Measurements from ENCODE around the gene PIEZO2. TPM values are rescaled to one million over a fixed set of nuclear protein-coding genes. Genes with fewer than 3 reads are reported as not detected.

PIEZO2 gene
- total RNA-seq, 6 experiments from 2014 or later = not detected

DNA sequence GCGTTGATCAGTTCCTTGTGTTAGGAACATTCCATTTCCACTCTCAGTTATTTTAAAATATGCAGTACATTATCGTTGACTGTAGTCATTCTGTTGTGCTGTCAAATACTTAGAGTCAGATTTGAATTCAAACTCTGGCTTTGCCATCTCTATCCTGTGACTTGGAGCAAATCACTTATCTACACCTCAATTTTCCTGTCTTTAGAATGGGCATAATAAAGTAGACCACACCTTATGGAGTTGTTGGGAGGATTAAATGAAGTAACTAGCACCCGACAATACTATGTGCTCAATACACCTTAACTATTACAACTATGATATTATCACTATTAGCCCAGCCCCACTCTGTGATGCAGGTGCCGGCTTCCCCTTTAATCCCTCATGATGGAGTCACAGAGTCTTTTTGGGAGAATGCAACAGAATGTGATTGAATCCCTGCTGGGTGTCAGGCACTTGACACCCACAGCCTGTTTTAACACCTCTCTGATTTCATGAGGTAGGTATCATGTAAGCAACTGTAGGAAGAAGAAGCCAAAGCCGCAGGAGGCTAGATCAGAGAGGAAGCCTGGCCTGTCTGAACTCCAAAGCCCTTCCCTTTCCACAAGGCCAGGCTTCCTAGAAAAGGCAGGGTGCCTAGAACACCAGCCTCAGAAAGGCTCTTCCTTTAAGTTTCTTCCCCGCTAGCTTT is 315.1 kb downstream of the PIEZO2 start:
- Mint-ChIP-seq H3K4me3 (no peak overlapping the region), H3K27me3 (ENCODE audit: insufficient read depth) (peaks cover 11% of the 10 kb centered on the region), H3K36me3 (ENCODE audit: low read depth) (no peaks in the 10 kb centered on the region), H3K4me1 (ENCODE audit: low read depth) (no peaks in the 10 kb centered on the region), H3K9me3 (no peaks in the 10 kb centered on the region), H3K27ac (no peak overlapping the region)
- no peak for DNase-seq
- TF ChIP-seq, protein P1, sequence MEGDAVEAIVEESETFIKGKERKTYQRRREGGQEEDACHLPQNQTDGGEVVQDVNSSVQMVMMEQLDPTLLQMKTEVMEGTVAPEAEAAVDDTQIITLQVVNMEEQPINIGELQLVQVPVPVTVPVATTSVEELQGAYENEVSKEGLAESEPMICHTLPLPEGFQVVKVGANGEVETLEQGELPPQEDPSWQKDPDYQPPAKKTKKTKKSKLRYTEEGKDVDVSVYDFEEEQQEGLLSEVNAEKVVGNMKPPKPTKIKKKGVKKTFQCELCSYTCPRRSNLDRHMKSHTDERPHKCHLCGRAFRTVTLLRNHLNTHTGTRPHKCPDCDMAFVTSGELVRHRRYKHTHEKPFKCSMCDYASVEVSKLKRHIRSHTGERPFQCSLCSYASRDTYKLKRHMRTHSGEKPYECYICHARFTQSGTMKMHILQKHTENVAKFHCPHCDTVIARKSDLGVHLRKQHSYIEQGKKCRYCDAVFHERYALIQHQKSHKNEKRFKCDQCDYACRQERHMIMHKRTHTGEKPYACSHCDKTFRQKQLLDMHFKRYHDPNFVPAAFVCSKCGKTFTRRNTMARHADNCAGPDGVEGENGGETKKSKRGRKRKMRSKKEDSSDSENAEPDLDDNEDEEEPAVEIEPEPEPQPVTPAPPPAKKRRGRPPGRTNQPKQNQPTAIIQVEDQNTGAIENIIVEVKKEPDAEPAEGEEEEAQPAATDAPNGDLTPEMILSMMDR (IDR thresholded peaks at IDR 0.05) = no peak

DNA sequence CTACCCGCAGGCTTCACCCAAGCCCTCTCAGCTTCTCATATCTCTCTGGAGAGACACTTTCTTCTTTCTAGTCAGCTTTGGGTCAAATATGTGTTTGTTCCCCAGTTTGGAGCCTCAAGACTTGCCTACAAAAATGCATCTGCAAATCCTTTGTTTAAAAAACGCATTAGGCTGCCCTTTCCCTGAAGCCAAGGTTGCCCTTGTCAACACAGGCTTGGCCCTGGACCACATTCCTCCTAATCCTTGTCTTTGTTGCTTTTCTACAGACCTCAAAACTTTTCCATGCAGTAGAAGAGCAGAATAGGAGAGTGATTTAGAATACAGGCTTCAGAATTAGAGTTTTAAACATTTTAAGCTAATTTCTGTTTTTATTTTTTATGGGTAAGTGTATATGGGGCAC is 315.7 kb downstream of the PIEZO2 start:
- H3K4me3 Mint-ChIP-seq = no peak overlapping the region
- TF ChIP-seq, protein P1 (IDR thresholded peaks at IDR 0.05) = no peak
- no peaks in the 10 kb centered on the region for H3K9me3 Mint-ChIP-seq
- H3K36me3 Mint-ChIP-seq (ENCODE audit: low read depth) = no peaks in the 10 kb centered on the region
- H3K27me3 Mint-ChIP-seq (ENCODE audit: insufficient read depth) = peaks cover 11% of the 10 kb centered on the region
- H3K27ac Mint-ChIP-seq = no peak overlapping the region
- no peaks in the 10 kb centered on the region for H3K4me1 Mint-ChIP-seq (ENCODE audit: low read depth)
- no peak for DNase-seq

DNA sequence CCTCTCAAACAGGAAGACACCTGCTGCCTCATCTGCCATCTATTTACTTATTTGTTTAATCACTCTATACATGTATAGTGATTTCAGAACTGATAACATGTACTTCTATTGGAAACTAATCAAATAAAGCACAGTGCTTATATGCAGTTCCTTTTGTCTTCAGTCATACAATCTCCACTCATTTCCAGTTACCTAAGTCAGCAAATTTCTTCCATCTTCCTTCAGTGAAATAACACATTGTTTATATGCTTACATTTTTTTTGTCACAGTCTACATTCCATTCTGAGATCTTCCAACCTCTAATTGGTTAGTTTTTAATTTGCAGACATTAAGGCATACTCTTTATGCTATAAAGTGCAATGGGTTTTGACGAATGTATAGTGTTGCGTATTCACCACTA is 323.0 kb downstream of the PIEZO2 start:
- Mint-ChIP-seq H3K27me3 (ENCODE audit: insufficient read depth) (peaks cover 6% of the 10 kb centered on the region), H3K27ac (no peak overlapping the region), H3K4me3 (no peak overlapping the region), H3K9me3 (no peaks in the 10 kb centered on the region), H3K4me1 (ENCODE audit: low read depth) (no peaks in the 10 kb centered on the region), H3K36me3 (ENCODE audit: low read depth) (no peaks in the 10 kb centered on the region)
- TF ChIP-seq, protein P1 (IDR thresholded peaks at IDR 0.05) = no peak
- no peak for DNase-seq

DNA sequence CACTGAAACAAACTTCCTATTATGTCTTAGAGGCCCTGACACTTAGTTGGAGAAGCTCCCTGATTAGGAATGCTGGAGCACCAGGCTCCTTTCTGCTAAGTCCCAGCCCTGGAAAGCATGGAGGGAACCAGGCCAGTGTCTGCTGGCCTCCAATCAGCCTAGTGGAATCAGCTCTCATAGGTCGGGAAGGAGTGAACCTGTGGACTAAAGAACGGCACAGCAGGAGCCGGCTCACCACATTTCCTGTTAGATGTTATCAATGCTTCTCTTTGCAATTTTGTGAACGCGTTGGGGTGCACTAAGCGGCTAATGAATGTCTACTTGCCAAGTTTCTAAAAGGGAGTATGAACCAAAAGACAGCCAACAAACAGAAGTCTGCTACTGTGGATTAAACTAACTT is 326.9 kb downstream of the PIEZO2 start:
- H3K4me1 Mint-ChIP-seq (ENCODE audit: low read depth) = no peaks in the 10 kb centered on the region
- DNase-seq = no peak
- no peak overlapping the region for H3K4me3 Mint-ChIP-seq
- H3K27ac Mint-ChIP-seq = no peak overlapping the region
- peaks cover 4% of the 10 kb centered on the region; the same call in 1 of the 2 replicates for H3K9me3 Mint-ChIP-seq
- H3K36me3 Mint-ChIP-seq (ENCODE audit: low read depth) = no peaks in the 10 kb centered on the region
- H3K27me3 Mint-ChIP-seq (ENCODE audit: insufficient read depth) = peaks cover 2% of the 10 kb centered on the region
- TF ChIP-seq, protein P1 (IDR thresholded peaks at IDR 0.05) = no peak

DNA sequence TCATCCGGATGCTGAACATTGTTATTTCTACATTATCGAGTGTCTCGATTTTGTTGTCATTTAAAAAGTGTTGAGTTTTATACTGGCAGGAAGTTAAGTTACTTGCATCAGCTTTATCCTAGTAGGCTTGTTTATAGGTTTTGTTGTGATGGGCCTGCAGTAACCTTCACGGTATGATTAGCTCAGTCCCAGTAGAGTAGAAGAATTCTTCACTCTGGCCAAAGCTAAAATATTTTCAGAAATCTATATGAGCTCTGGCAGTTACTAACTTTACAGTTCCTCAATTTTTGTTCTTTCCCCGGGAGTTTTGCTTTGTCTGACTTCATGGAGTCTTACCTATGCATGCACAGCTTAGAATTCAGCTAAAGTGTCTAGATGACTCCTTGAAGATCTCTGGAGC is 328.7 kb downstream of the PIEZO2 start:
- H3K9me3 Mint-ChIP-seq = peaks cover 4% of the 10 kb centered on the region; the same call in 1 of the 2 replicates
- no peak for DNase-seq
- no peak overlapping the region for H3K27ac Mint-ChIP-seq
- peaks cover 2% of the 10 kb centered on the region for H3K27me3 Mint-ChIP-seq (ENCODE audit: insufficient read depth)
- no peaks in the 10 kb centered on the region for H3K36me3 Mint-ChIP-seq (ENCODE audit: low read depth)
- H3K4me1 Mint-ChIP-seq (ENCODE audit: low read depth) = no peaks in the 10 kb centered on the region
- no peak overlapping the region for H3K4me3 Mint-ChIP-seq
- TF ChIP-seq, protein P1 (IDR thresholded peaks at IDR 0.05) = no peak

Measured in HFFc6 (cell line).